Muscle of back (tissue), 11 donors: Measurements from ENCODE around the gene SORD. TPM values are rescaled to one million over a fixed set of nuclear protein-coding genes. Genes with fewer than 3 reads are reported as not detected.

Source experiments
- DNase-seq, 3 donors: peaks; one replicate each; pipeline versions ENCODE4 v3.0.0 to v3.0.0-alpha.2; 2013
- polyA plus RNA-seq, 10 donors: library from polyadenylated mRNA; unstranded; fragments of 120-200 nt; gene quantifications; one replicate each; pipeline ENCODE4 v1.2.1, GENCODE V29; 2013; ENCODE audit not compliant: insufficient read length in 10 of 10

The SORD gene
- polyA plus RNA-seq, 10 donors = 5.7 to 12.4 (median 7.0) TPM

DNA sequence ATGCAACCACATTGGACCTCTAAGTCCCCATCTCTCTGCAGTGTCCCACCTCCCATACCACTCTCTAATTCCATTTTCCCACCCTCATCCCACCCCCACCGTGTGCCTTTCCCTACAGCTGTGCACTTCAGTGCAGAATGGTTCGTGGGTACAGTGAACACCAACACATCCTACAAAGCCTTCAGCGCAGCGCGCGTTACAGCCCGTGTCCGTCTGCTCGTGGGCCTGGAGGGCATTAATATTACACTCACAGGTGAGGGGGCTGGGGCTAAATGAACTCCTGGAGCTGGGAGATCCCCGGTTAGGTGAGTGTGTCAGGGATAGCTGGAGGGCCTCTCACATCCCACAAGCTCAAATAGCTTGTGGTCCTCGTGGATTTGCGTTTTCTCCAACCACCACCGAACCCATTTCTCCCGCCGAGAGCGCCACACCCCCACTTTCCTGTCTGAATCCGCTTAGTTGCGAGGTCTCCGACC is 93.0 kb downstream of the SORD start:
- DNase-seq = no peak

DNA sequence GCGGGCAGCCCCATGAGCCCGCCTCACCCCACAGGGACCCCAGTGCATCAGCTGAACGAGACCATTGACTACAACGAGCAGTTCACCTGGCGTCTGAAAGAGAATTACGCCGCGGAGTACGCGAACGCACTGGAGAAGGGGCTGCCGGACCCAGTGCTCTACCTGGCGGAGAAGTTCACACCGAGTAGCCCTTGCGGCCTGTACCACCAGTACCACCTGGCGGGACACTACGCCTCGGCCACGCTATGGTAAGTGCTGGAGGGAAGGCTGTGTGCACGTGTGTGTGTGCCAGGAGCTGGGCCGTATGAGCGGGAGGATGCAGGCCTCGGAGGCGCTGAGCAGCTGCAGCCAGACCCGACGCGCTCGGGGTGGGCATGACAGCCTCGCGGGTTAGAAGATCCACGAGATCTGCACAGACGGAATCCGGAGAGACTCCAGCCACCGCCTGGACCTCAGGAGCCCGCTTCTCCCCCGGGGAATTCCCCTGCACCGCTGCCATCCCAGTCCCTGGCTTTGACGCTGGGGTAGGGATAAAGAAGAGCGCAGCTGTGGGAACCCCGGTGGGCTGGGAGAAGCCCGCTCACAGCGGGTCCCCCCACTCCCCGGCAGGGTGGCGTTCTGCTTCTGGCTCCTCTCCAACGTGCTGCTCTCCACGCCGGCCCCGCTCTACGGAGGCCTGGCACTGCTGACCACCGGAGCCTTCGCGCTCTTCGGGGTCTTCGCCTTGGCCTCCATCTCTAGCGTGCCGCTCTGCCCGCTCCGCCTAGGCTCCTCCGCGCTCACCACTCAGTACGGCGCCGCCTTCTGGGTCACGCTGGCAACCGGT is 93.7 kb downstream of the SORD start:
- DNase-seq = peak in 1 of 3 donors; percentile 28

- DNase-seq = no peak
Measured at GRCh38 chr15:45117308-45118130, 94.5 kb downstream of the SORD start.

DNA sequence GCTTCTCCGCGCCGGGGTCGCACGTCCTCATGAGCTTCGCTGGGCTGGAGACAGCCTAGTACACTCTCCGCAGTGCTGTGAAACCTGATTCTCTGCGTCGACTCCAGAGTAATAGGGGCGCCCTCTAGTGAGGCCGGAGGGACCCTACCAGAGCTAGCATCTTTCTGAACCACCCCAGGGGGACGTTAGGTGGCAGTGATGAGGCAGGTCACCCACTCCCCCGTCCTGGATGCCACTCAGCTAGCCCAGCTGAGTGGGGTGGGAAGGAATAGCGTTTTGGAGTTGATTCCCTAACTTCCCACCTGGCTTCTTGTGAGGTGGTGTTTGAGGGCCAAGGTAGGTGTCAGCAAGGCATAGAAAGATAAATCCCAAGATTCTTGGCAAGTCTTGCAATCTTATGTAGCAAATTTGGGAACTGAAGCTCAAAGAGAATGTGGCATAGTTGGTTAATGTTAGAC is 95.2 kb downstream of the SORD start:
- peak; percentile 85 to 93 (median 90) for DNase-seq

- no peak for DNase-seq
Measured at GRCh38 chr15:45118996-45119395, 96.0 kb downstream of the SORD start.

DNA sequence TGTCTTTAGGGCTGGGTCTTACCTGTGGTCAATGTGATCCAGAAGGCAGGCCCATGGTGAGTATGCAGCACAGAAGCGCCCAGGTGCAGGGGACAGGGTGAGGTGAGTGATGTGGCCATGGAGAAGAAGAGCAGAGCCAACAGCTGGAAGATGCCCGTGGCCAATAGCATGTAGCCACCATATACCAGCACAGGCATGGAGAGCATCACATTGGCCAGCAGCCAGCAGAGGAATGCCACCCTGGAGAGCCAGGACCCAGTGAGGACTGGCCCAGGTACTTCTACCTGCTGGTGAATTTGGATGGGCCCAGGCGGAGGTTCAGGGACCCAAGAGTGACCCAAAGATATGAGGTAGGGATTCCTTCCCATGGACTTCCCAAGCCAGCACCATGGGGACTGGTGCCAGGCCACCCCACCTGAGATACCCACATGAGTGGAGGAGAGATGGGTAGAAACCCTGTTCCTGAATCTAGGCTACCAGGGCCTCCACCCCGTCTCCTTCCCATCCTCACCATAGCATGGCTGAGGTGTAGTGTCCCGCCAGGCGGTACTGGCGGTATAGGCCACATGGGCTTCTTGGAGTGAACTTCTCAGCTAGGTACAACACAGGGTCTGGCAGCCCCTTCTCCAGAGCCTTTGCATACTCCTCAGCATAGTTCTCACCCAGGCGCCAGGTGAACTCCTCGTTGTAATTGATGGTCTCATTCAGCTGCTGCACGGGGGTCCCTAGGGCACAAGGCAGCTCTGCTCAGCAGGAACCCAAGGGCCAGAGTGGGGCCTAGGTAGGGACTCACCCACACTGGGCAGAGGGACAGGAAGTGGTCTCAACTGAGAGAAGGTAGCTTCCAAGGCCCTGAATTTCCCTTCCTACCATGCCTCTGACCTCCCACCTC is 97.3 kb downstream of the SORD start:
- no peak for DNase-seq

GRCh38 chr15:45121020-45121419 is 98.0 kb downstream of the SORD start:
- DNase-seq = no peak

DNA sequence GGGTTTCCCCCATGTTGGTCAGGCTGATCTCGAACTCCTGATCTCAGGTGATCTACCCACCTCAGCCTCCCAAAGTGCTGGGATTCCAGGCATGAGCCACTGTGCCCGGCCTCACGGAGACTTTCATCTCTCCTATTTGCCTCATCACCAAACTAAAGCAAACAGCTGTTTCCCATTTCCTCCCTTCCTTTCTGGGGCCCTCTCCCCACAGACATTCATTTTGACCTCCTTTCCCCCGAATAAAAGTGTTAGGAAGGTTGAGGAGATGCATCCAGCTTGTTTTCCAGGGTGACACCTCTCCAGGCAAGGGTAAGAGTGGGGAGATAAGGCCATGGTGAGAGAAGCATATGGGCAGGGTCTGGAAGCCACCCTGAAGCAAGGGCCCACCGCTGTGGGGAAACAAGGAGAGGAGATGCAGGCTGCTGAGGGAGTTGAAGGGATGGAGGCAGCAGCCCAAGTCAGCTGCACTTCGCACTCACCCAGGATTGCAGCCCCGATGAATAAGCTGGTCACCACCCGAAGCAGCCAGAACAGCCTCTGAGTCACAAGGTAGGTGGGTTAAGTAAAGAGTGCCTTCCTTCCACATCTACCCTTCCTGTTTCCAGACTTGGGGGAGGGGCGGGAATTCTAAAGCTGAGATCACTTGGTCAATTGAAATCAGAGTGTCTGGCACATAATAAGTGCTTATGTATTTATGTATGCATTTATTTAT is 98.9 kb downstream of the SORD start:
- peak in 1 of 3 donors; percentile 71 for DNase-seq

GRCh38 chr15:45122719-45123118 is 99.7 kb downstream of the SORD start:
- DNase-seq = no peak

GRCh38 chr15:45123397-45123796 is 100.4 kb downstream of the SORD start:
- no peak for DNase-seq

DNA sequence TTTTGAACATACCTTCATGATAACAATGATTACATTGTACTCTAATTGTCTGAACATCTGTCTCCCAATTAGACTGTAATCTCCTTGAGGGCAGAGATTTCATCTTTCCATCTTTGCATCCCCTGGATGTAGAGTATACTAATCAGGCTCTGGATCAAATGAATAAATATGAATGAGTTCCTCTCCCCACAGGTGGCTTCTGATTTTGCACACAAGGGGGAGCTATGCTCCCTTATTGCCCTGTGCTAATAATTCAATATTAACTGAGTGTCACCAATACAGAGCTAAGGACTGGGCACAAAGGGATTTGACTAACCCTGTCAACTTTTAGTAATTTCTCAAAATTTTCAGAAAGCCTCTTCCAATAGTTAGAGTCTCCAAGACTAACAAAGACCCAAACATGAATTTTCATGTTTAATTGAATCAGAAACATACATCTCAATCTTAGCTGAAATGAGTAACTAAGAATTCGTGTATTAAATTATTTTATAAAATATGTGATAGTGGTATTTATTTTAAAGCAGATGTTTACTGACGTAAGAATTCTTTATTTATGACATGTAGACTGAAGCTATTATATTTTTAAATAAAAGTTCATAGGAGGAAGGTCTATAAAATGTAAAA is 103.7 kb downstream of the SORD start:
- DNase-seq = no peak

Other genes with a start within 250 kb of the SORD start
- gene TERB2, start 66.5 kb upstream of the SORD start, polyA plus RNA-seq = not detected
- gene DUOX2, start 91.0 kb downstream of the SORD start, polyA plus RNA-seq = under 1 TPM in 5 of 10 donors, not detected in 5; 0.03 to 0.42 (median 0.19) TPM
- gene DUOXA2, start 91.1 kb downstream of the SORD start, polyA plus RNA-seq = under 1 TPM in 2 of 10 donors, not detected in 8; 0.20 to 0.34 TPM
- 1 to 10 TPM in 2 of 10 donors, under 1 TPM in 2, not detected in 6; 0.12 to 3.5 (median 1.6) TPM for gene DUOXA1, start 106.7 kb downstream of the SORD start, polyA plus RNA-seq
- gene DUOX1, start 106.8 kb downstream of the SORD start, polyA plus RNA-seq = 1 to 10 TPM in 8 of 10 donors, under 1 TPM in 2; 0.65 to 5.9 (median 2.4) TPM
- gene SHF, start 164.8 kb downstream of the SORD start, polyA plus RNA-seq = 10 to 100 TPM in 6 of 10 donors, 1 to 10 TPM in 4; 7.2 to 15.4 (median 10.1) TPM
- gene SLC28A2, start 229.0 kb downstream of the SORD start, polyA plus RNA-seq = under 1 TPM; 0.07 to 0.43 (median 0.20) TPM